Measurements from ENCODE around the gene SNRPB. TPM values are rescaled to one million over a fixed set of nuclear protein-coding genes. Genes with fewer than 3 reads are reported as not detected.

Gene SNRPB
- total and polyA plus RNA-seq, 2 of the 13 experiments (the other 11 are each of a cell fraction or from before 2014, with no cell fraction given) = 473 to 844 TPM

DNA sequence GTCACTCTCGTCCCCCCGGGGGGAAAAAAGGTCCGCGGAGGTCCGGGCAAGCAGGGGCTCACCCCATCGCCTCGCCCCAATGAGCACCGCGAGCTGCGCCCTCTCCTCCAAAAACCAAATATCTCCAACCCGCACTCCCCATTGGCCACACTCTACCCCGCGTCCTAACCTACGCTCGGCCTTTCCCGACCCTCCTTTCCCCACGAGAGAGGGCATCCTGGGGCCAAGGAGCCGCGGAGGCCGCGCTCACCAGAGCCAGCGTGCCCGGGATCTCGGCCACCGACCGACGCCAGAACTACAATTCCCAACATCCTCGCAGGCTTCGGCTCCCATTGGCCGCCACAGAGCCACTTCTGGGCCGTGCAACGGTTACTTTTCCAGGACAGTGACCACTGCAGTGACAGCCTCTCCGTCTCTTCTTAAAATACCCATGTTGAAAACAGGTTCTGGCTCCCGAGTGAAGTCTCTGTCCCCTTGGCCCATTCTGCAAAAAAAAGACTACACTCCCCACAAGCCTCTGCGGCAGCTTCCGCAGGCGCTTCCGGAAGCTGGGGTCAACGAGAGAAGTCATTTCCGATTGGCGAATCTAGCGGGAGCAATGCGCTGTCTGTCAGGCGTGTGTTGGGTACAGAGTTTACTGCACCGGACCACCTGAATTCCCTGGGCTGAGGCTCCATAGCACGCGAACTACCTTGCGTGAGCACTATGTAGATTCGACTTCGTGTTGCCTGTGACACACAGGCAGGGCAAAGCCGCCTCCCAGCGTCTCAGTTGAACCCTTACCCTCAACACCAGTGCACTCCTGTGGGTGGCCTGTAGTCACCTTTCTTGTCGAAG is 38.3 kb upstream of the SNRPB start, which contains the start of gene ZNF343 (continued):
- TF ChIP-seq CBX2 (IDR thresholded peaks at IDR 0.05; ENCODE audit: low read depth, low read length) = no peak
- peak; percentile 85; the same call in 1 of the 2 replicates for TF ChIP-seq CBX2 (CRISPR knock-in tag; IDR thresholded peaks at IDR 0.05; ENCODE audit: low read depth)
- TF ChIP-seq CBX1 (IDR thresholded peaks at IDR 0.05; ENCODE audit: low read depth) = peak; percentile 74
- peak; percentile 38 for TF ChIP-seq ZNF225 (CRISPR knock-in tag; IDR thresholded peaks at IDR 0.05)
- peak; percentile 75; the same call in 1 of the 2 replicates for TF ChIP-seq ATAD3A (CRISPR knock-in tag; IDR thresholded peaks at IDR 0.05)
- no peak for TF ChIP-seq ARNT (IDR thresholded peaks at IDR 0.05)
- no peak for TF ChIP-seq ZSCAN22 (CRISPR knock-in tag; IDR thresholded peaks at IDR 0.05)
- peak; percentile 89 for TF ChIP-seq FOXK1 (CRISPR knock-in tag; IDR thresholded peaks at IDR 0.05; ENCODE audit: borderline replicate concordance, low read depth)
- no peak for TF ChIP-seq NAIF1 (CRISPR knock-in tag; IDR thresholded peaks at IDR 0.05; ENCODE audit: borderline replicate concordance)
- TF ChIP-seq, protein P1, sequence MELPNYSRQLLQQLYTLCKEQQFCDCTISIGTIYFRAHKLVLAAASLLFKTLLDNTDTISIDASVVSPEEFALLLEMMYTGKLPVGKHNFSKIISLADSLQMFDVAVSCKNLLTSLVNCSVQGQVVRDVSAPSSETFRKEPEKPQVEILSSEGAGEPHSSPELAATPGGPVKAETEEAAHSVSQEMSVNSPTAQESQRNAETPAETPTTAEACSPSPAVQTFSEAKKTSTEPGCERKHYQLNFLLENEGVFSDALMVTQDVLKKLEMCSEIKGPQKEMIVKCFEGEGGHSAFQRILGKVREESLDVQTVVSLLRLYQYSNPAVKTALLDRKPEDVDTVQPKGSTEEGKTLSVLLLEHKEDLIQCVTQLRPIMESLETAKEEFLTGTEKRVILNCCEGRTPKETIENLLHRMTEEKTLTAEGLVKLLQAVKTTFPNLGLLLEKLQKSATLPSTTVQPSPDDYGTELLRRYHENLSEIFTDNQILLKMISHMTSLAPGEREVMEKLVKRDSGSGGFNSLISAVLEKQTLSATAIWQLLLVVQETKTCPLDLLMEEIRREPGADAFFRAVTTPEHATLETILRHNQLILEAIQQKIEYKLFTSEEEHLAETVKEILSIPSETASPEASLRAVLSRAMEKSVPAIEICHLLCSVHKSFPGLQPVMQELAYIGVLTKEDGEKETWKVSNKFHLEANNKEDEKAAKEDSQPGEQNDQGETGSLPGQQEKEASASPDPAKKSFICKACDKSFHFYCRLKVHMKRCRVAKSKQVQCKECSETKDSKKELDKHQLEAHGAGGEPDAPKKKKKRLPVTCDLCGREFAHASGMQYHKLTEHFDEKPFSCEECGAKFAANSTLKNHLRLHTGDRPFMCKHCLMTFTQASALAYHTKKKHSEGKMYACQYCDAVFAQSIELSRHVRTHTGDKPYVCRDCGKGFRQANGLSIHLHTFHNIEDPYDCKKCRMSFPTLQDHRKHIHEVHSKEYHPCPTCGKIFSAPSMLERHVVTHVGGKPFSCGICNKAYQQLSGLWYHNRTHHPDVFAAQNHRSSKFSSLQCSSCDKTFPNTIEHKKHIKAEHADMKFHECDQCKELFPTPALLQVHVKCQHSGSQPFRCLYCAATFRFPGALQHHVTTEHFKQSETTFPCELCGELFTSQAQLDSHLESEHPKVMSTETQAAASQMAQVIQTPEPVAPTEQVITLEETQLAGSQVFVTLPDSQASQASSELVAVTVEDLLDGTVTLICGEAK (IDR thresholded peaks at IDR 0.05) = peak; percentile 93
- TF ChIP-seq, protein P1 (CRISPR knock-in tag; IDR thresholded peaks at IDR 0.05) = peak; percentile 22; the same call in 1 of the 2 replicates
- TF ChIP-seq ZNF34 (CRISPR knock-in tag; IDR thresholded peaks at IDR 0.05; ENCODE audit: borderline replicate concordance) = no peak
- no peak for TF ChIP-seq U2AF2 (IDR thresholded peaks at IDR 0.05; ENCODE audit: low read depth, low read length)
- TF ChIP-seq ZNF713 (CRISPR knock-in tag; IDR thresholded peaks at IDR 0.05) = 0 out of 2 replicates have a peak, but pooled peaks have one; percentile 35
- peak; percentile 86 for TF ChIP-seq NFKB2 (CRISPR knock-in tag; IDR thresholded peaks at IDR 0.05; ENCODE audit: borderline replicate concordance)
- no peak for TF ChIP-seq ONECUT2 (CRISPR knock-in tag; IDR thresholded peaks at IDR 0.05)
- TF ChIP-seq THAP11 (CRISPR knock-in tag; IDR thresholded peaks at IDR 0.05) = peak; percentile 99
- TF ChIP-seq ZNF329 (CRISPR knock-in tag; IDR thresholded peaks at IDR 0.05; ENCODE audit: low read depth) = peak; percentile 69
- TF ChIP-seq, protein P2, sequence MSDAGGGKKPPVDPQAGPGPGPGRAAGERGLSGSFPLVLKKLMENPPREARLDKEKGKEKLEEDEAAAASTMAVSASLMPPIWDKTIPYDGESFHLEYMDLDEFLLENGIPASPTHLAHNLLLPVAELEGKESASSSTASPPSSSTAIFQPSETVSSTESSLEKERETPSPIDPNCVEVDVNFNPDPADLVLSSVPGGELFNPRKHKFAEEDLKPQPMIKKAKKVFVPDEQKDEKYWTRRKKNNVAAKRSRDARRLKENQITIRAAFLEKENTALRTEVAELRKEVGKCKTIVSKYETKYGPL (CRISPR knock-in tag; IDR thresholded peaks at IDR 0.05) = 0 out of 2 replicates have a peak, but pooled peaks have one; percentile 24
